CD4-positive, alpha-beta T cell (primary cell): ENCODE measurements around the gene JDP2. TPM values are rescaled to one million over a fixed set of nuclear protein-coding genes. Genes with fewer than 3 reads are reported as not detected.

Source experiments
- ATAC-seq: fragments of 200-7000 bp; cut with Tn5 transposase; one replicate; pipeline ENCODE4 v1.10.0; 2022; ENCODE audit warnings: mild to moderate bottlenecking; ENCODE audit not compliant: poor library complexity
- CTCF ChIA-PET: fragments of 350-600 bp; sonication (Branson Sonifier 250); formaldehyde crosslinking; loops from one replicate; lab custom pipeline; 2021; ENCODE audit warnings: antibody characterized with exemption, inconsistent platforms; lab: Charles Lee
- POLR2A ChIA-PET: fragments of 350-600 bp; sonication (Branson Sonifier 250); formaldehyde crosslinking; loops from one replicate; lab custom pipeline; 2021; ENCODE audit warnings: antibody characterized with exemption, inconsistent platforms; lab: Charles Lee
- DNase-seq, 14 experiments: peaks; one replicate each; pipeline ENCODE4 v3.0.0-alpha.2; 2013 to 2020; ENCODE audit warnings: mixed read lengths in 2 of 14
- H3K27ac ChIP-seq, 2 donors: one replicate each; pipeline versions ENCODE4 v1.5.1 to v1.7.0; 2013; ENCODE audit warnings: low read length in 2 of 2, low read depth in 1 of 2, mild to moderate bottlenecking in 1 of 2
- H3K27me3 ChIP-seq, 2 experiments: 1 replicate in 1 of 2; 2 replicates in 1 of 2; pipeline versions ENCODE4 v1.6.1 to v1.7.0; 2013; ENCODE audit warnings: low read length in 2 of 2, control low read depth in 1 of 2, mild to moderate bottlenecking in 1 of 2, moderate library complexity in 1 of 2; ENCODE audit not compliant: insufficient read depth in 2 of 2, control insufficient read depth in 1 of 2
- H3K36me3 ChIP-seq: one replicate; pipeline ENCODE4 v1.6.1; 2013; ENCODE audit warnings: low read length, control low read depth; ENCODE audit not compliant: insufficient read depth
- H3K4me1 ChIP-seq: one replicate; pipeline ENCODE4 v1.6.1; 2013; ENCODE audit warnings: low read length, control low read depth; ENCODE audit not compliant: insufficient read depth
- H3K4me3 ChIP-seq: one replicate; pipeline ENCODE4 v1.5.1; 2013; ENCODE audit warnings: mild to moderate bottlenecking, low read length, moderate library complexity
- H3K9me3 ChIP-seq, 2 experiments: 1 replicate in 1 of 2; 2 replicates in 1 of 2; pipeline versions ENCODE4 v1.6.1 to v1.7.0; 2013; ENCODE audit warnings: low read length in 2 of 2, mild to moderate bottlenecking in 2 of 2, control low read depth in 1 of 2, moderate library complexity in 1 of 2; ENCODE audit not compliant: control insufficient read depth in 1 of 2, insufficient read depth in 1 of 2
- H3K27ac Mint-ChIP-seq: one replicate; pipeline ENCODE4 v1.8.0; 2020; ENCODE audit warnings: mixed read lengths
- H3K27me3 Mint-ChIP-seq: one replicate; pipeline ENCODE4 v1.8.0; 2021; ENCODE audit warnings: mixed read lengths
- H3K36me3 Mint-ChIP-seq: one replicate; pipeline ENCODE4 v1.8.0; 2021; ENCODE audit warnings: low read depth, mixed read lengths
- H3K4me1 Mint-ChIP-seq: one replicate; pipeline ENCODE4 v1.8.0; 2021; ENCODE audit warnings: low read depth, mixed read lengths
- H3K4me3 Mint-ChIP-seq: one replicate; pipeline ENCODE4 v1.8.0; 2020; ENCODE audit warnings: mild to moderate bottlenecking, mixed read lengths
- H3K9me3 Mint-ChIP-seq: one replicate; pipeline ENCODE4 v1.8.0; 2020; ENCODE audit warnings: mixed read lengths
- CTCF ChIP-seq: fragments of 200-600 bp; IDR thresholded peaks from one replicate; pipeline ENCODE4 v1.8.0; 2022; ENCODE audit warnings: antibody characterized with exemption, mild to moderate bottlenecking
- intact Hi-C, 2 experiments: fragments of 100-400 bp; cut with DNase I in 1 of 2; cut with micrococcal nuclease in 1 of 2; formaldehyde crosslinking; loops; one replicate each; pipeline versions ENCODE4 v1.15.1 to v1.9.0; 2023 to 2025; cut with DNase I, micrococcal nuclease
- total RNA-seq, 174 experiments: library from RNA in 2 of 174; stranded (reverse) in 2 of 174; gene quantifications; one replicate each; pipeline ENCODE4 v1.2.3 and lab custom pipeline; 2021 to 2026

The JDP2 gene
- total RNA-seq, 2 experiments from 2014 or later = 1.1 to 1.2 TPM

GRCh38 chr14:75450381-75451276 is 22.8 kb downstream of the JDP2 start:
- H3K4me1 ChIP-seq = no peaks in the 10 kb centered on the region

GRCh38 chr14:75452324-75452723 is 24.5 kb downstream of the JDP2 start:
- TF ChIP-seq CTCF = no peak
- ATAC-seq (no peak), DNase-seq (no peak)
- no peaks in the 10 kb centered on the region for H3K27me3 Mint-ChIP-seq
- ChIA-PET POLR2A (no interaction called here), CTCF (no interaction called here)
- H3K27ac Mint-ChIP-seq = no peak overlapping the region
- Histone ChIP-seq H3K4me3 (no peak overlapping the region), H3K9me3 (no peaks in the 10 kb centered on the region), H3K27ac (no peak overlapping the region), H3K4me1 (no peaks in the 10 kb centered on the region), H3K36me3 (no peaks in the 10 kb centered on the region), H3K27me3 (no peaks in the 10 kb centered on the region)
- no peak overlapping the region for H3K4me3 Mint-ChIP-seq
- no peaks in the 10 kb centered on the region for H3K9me3 Mint-ChIP-seq
- no peaks in the 10 kb centered on the region for H3K36me3 Mint-ChIP-seq
- intact Hi-C loops = no loop called here
- no peaks in the 10 kb centered on the region for H3K4me1 Mint-ChIP-seq

More at GRCh38 chr14:75450381-75451276, 22.8 kb downstream of the JDP2 start:
- ATAC-seq (no peak), DNase-seq (no peak)
- H3K36me3 ChIP-seq = no peaks in the 10 kb centered on the region
- no peaks in the 10 kb centered on the region for H3K9me3 Mint-ChIP-seq
- H3K4me1 Mint-ChIP-seq = no peaks in the 10 kb centered on the region
- H3K4me3 ChIP-seq = no peak overlapping the region
- POLR2A ChIA-PET = no interaction called here
- CTCF ChIA-PET = no interaction called here
- no peaks in the 10 kb centered on the region for H3K9me3 ChIP-seq
- no peaks in the 10 kb centered on the region for H3K27me3 Mint-ChIP-seq
- no peaks in the 10 kb centered on the region for H3K27me3 ChIP-seq
- H3K27ac ChIP-seq = no peak overlapping the region
- intact Hi-C loops = no loop called here
- no peak for TF ChIP-seq CTCF
- no peak overlapping the region for H3K4me3 Mint-ChIP-seq
- H3K36me3 Mint-ChIP-seq = no peaks in the 10 kb centered on the region
- no peak overlapping the region for H3K27ac Mint-ChIP-seq

- no peak for TF ChIP-seq CTCF
- no peaks in the 10 kb centered on the region for H3K27me3 Mint-ChIP-seq
Measured at GRCh38 chr14:75452900-75453816, 25.3 kb downstream of the JDP2 start.

More at GRCh38 chr14:75452900-75453816, 25.3 kb downstream of the JDP2 start:
- Mint-ChIP-seq H3K4me1 (no peaks in the 10 kb centered on the region), H3K36me3 (no peaks in the 10 kb centered on the region), H3K4me3 (no peak overlapping the region), H3K27ac (no peak overlapping the region), H3K9me3 (no peaks in the 10 kb centered on the region)
- Histone ChIP-seq H3K36me3 (no peaks in the 10 kb centered on the region), H3K4me3 (no peak overlapping the region), H3K27me3 (no peaks in the 10 kb centered on the region), H3K27ac (no peak overlapping the region), H3K4me1 (no peaks in the 10 kb centered on the region), H3K9me3 (no peaks in the 10 kb centered on the region)
- ATAC-seq (no peak), DNase-seq (no peak)
- CTCF ChIA-PET = no interaction called here
- POLR2A ChIA-PET = no interaction called here
- intact Hi-C loops = no loop called here
